ENCODE results near the gene AKR1A1. TPM values are rescaled to one million over a fixed set of nuclear protein-coding genes. Genes with fewer than 3 reads are reported as not detected.

The AKR1A1 gene
- total and polyA plus RNA-seq, 2 of the 8 experiments (the other 6 are each of a cell fraction or from before 2014, with no cell fraction given): 344 to 435 TPM

DNA sequence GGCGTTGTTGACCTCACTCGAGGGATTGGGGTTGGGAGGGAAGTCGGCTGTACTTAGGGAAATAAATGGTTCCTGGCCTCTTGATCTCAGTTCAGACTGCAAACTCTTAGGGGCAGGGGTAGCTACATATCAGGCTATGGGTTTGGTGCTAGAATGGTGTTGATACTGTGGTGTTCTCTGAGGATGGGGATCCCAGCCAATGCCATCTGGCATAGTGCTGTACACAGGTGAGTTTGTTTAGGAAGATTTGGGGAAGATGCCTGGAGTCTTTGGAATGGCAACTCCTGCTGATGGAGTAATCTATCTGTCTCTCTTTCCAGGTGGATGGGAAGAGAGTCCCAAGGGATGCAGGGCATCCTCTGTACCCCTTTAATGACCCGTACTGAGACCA is 18.9 kb downstream of the AKR1A1 start:
- Histone ChIP-seq H3K14ac (ENCODE audit: insufficient read length) (no peak overlapping the region), H4K91ac (replicated peaks; ENCODE audit: insufficient read length, low read length) (no peak overlapping the region), H2BK15ac (ENCODE audit: low read length) (no peak overlapping the region), H3K4me2 (ENCODE audit: insufficient read depth in 1 of 2, low read depth in 2 of 2, low read length in 2 of 2) (no peak overlapping the region), H3K27me3 (replicated peaks in 1 of 4; ENCODE audit: control insufficient read depth in 3 of 4, extremely low read depth in 1 of 4, insufficient read depth in 3 of 4, low read length in 3 of 4) (no peaks in the 10 kb centered on the region), H3K4me3 (ENCODE audit: extremely low read depth in 1 of 4, insufficient read depth in 2 of 4, low read depth in 3 of 4, low read length in 4 of 4) (no peak overlapping the region), H2AFZ (ENCODE audit: low read length) (no peak overlapping the region), H2BK120ac (replicated peaks; ENCODE audit: low read depth, low read length) (no peak overlapping the region), H4K20me1 (replicated peaks in 1 of 2; ENCODE audit: control insufficient read depth in 1 of 2, insufficient read depth in 2 of 2, low read length in 2 of 2) (peaks cover 6 to 11% of the 10 kb centered on the region in 2 experiments), H3K4ac (replicated peaks; ENCODE audit: insufficient read length, low read depth, low read length) (no peak overlapping the region), H3K9ac (replicated peaks in 1 of 4; ENCODE audit: extremely low read depth in 1 of 4, low read depth in 3 of 4, low read length in 3 of 4) (no peak overlapping the region), H2BK20ac (ENCODE audit: low read length) (no peak overlapping the region), H3K79me1 (ENCODE audit: low read depth, low read length) (0 out of 2 replicates have a peak, but pooled peaks cover 3% of the 10 kb centered on the region), H3K23me2 (ENCODE audit: low read depth, low read length) (no peaks in the 10 kb centered on the region), H3K23ac (ENCODE audit: insufficient read length) (no peak overlapping the region), H3K18ac (ENCODE audit: extremely low read depth, low read length) (no peak overlapping the region), H3K79me2 (ENCODE audit: control insufficient read depth in 1 of 2, insufficient read depth in 2 of 2, low read length in 2 of 2) (no peaks in the 10 kb centered on the region), H4K8ac (ENCODE audit: extremely low read depth, insufficient read depth, low read length) (no peak overlapping the region), H3K9me3 (ENCODE audit: insufficient read depth in 2 of 2, low read depth in 1 of 2, low read length in 1 of 2) (no peaks in the 10 kb centered on the region), H3K4me1 (replicated peaks in 1 of 4; ENCODE audit: control insufficient read depth in 3 of 4, insufficient read depth in 4 of 4, low read length in 3 of 4) (peaks cover 0 to 12% (median 5%) of the 10 kb centered on the region in 4 experiments; a peak in 6 of 7 replicates), H2AK5ac (ENCODE audit: low read depth, low read length) (no peak overlapping the region), H4K5ac (ENCODE audit: insufficient read length, low read depth, low read length) (no peak overlapping the region), H2BK5ac (ENCODE audit: low read depth, low read length) (no peak overlapping the region), H3K56ac (replicated peaks; ENCODE audit: insufficient read length, low read depth, low read length) (no peak overlapping the region), H3K27ac (ENCODE audit: low read depth, low read length) (no peak overlapping the region), H2BK12ac (ENCODE audit: low read depth, low read length) (no peak overlapping the region), H3K36me3 (ENCODE audit: control insufficient read depth in 2 of 4, insufficient read depth in 4 of 4, low read length in 3 of 4) (peaks cover 27 to 50% (median 41%) of the 10 kb centered on the region in 4 experiments)
- ChIA-PET CTCF (ENCODE audit: partially characterized antibody) (interaction anchor here (0.5 to 10.7 kb wide), 31 partner anchors 11 to 855 kb away, joined by 3 to 133 read pairs (median 7); partner anchors contain the start of genes AKR1A1, NASP and PRDX1), POLR2A (ENCODE audit: partially characterized antibody) (interaction anchor here (1.0 to 16.6 kb wide), 10 partner anchors 8 to 69 kb away, joined by 3 to 222 read pairs (median 34); partner anchors contain the start of genes AKR1A1, CCDC163, MMACHC and NASP)
- FAIRE-seq (no peak), DNase-seq (ENCODE audit: low read depth in 1 of 2, low spot score in 2 of 2) (no peak)
- TF ChIP-seq POLR2A (IDR thresholded peaks at IDR 0.05; ENCODE audit: control extremely low read depth in 1 of 2, low read depth in 2 of 2, low read length in 2 of 2) (0 out of 3 replicates have a peak, but pooled peaks of 1 of the 2 experiments have one; percentile 10), EP300 (IDR thresholded peaks at IDR 0.05; ENCODE audit: borderline replicate concordance in 1 of 2, low read depth in 2 of 2, low read length in 2 of 2) (no peak)
- 93% methylated on average over 4 of the region's 4 CpGs; no CpG with 5 or more reads in 1 of the 2 experiments for WGBS, 2 experiments (ENCODE audit: extremely low coverage in 1 of 2, insufficient coverage in 1 of 2, insufficient read length in 1 of 2, insufficient replicate concordance in 2 of 2, low coverage in 1 of 2, low lambda C conversion rate in 2 of 2, missing lambda C conversion rate in 1 of 2)
